ENCODE data around the gene MFAP3L.

The MFAP3L gene

DNA sequence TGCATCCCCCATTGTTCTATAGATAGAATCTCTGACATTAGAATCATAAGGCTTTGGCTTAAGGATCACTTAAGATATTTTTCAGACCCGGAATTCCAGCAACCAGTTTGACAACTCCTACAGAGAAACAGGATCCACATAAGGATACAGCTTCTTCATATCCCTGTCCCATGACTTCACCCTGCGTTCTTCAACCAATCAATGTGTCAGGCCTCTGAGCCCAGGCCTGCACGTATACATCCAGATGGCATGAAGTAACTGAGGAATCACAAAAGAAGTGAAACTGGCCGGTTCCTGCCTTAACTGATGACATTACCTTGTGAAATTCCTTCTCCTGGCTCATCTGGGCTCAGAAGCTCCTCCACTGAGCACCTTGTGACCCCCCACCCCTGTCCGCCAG is 85.1 kb downstream of the MFAP3L start:
- TF ChIP-seq POLR2AphosphoS5 (IDR thresholded peaks at IDR 0.05; ENCODE audit: low read depth, low read length) (no peak), SIN3A (IDR thresholded peaks at IDR 0.05; ENCODE audit: borderline replicate concordance, insufficient read depth, low read length) (no peak), TAF1 (IDR thresholded peaks at IDR 0.05; ENCODE audit: borderline replicate concordance, insufficient read depth, low read length) (no peak), FOXP2 (optimal IDR thresholded peaks at IDR 0.05; ENCODE audit: borderline replicate concordance, extremely low read depth, extremely low read length, insufficient read depth) (no peak)
- TF ChIP-seq, protein P1, sequence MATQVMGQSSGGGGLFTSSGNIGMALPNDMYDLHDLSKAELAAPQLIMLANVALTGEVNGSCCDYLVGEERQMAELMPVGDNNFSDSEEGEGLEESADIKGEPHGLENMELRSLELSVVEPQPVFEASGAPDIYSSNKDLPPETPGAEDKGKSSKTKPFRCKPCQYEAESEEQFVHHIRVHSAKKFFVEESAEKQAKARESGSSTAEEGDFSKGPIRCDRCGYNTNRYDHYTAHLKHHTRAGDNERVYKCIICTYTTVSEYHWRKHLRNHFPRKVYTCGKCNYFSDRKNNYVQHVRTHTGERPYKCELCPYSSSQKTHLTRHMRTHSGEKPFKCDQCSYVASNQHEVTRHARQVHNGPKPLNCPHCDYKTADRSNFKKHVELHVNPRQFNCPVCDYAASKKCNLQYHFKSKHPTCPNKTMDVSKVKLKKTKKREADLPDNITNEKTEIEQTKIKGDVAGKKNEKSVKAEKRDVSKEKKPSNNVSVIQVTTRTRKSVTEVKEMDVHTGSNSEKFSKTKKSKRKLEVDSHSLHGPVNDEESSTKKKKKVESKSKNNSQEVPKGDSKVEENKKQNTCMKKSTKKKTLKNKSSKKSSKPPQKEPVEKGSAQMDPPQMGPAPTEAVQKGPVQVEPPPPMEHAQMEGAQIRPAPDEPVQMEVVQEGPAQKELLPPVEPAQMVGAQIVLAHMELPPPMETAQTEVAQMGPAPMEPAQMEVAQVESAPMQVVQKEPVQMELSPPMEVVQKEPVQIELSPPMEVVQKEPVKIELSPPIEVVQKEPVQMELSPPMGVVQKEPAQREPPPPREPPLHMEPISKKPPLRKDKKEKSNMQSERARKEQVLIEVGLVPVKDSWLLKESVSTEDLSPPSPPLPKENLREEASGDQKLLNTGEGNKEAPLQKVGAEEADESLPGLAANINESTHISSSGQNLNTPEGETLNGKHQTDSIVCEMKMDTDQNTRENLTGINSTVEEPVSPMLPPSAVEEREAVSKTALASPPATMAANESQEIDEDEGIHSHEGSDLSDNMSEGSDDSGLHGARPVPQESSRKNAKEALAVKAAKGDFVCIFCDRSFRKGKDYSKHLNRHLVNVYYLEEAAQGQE (IDR thresholded peaks at IDR 0.05; ENCODE audit: insufficient read depth in 1 of 2, low read depth in 2 of 2, low read length in 2 of 2): no peak

GRCh38 chr4:169940460-169940859 is 85.7 kb downstream of the MFAP3L start:
- TF ChIP-seq FOXP2 (optimal IDR thresholded peaks at IDR 0.05; ENCODE audit: borderline replicate concordance, extremely low read depth, extremely low read length, insufficient read depth) (no peak), SIN3A (IDR thresholded peaks at IDR 0.05; ENCODE audit: borderline replicate concordance, insufficient read depth, low read length) (no peak), TAF1 (IDR thresholded peaks at IDR 0.05; ENCODE audit: borderline replicate concordance, insufficient read depth, low read length) (no peak), POLR2AphosphoS5 (IDR thresholded peaks at IDR 0.05; ENCODE audit: low read depth, low read length) (no peak)
- TF ChIP-seq, protein P1 (IDR thresholded peaks at IDR 0.05; ENCODE audit: insufficient read depth in 1 of 2, low read depth in 2 of 2, low read length in 2 of 2): no peak

All from PFSK-1 (cell line).